GM12878 (cell line): ENCODE results near the gene PKP4. TPM values are rescaled to one million over a fixed set of nuclear protein-coding genes. Genes with fewer than 3 reads are reported as not detected.

ENCODE experiments used
- ATAC-seq: fragments of 200-7000 bp; cut with Tn5 transposase; 3 replicates; pipeline ENCODE4 v1.9.1; 2020; ENCODE audit warnings: mild to moderate bottlenecking, moderate library complexity
- BruUV-seq: library from RNA; stranded (reverse); fragments of 400-500 nt; replicated peaks from 2 replicates; lab custom pipeline; 2021; lab: Mats Ljungman, UMichigan
- CTCF ChIA-PET: fragments of 300-600 bp; sonication (Branson Sonifier 250); formaldehyde crosslinking; extraction: SDS; loops from one replicate; lab custom pipeline; 2021; ENCODE audit warnings: inconsistent platforms; lab: Yijun Ruan, JAX
- POLR2A ChIA-PET: fragments of 350-600 bp; formaldehyde crosslinking; extraction: SDS; loops from one replicate; lab custom pipeline; 2021; ENCODE audit warnings: inconsistent platforms; lab: Charles Lee
- RAD21 ChIA-PET: fragments of 300-600 bp; sonication (Branson Sonifier 250); formaldehyde crosslinking; loops from one replicate; lab custom pipeline; 2023; ENCODE audit warnings: antibody characterized with exemption; ENCODE audit not compliant: unreplicated experiment; lab: Charles Lee
- SMC1A ChIA-PET: fragments of 300-600 bp; sonication (Branson Sonifier 250); formaldehyde crosslinking; loops from one replicate; lab custom pipeline; 2023; ENCODE audit not compliant: unreplicated experiment, uncharacterized antibody; lab: Charles Lee
- DNase-seq: peaks from one replicate; pipeline ENCODE4 v3.0.0-alpha.2; 2011; ENCODE audit warnings: low read depth, low spot score
- FAIRE-seq: peaks from 3 replicates; lab custom pipeline; 2011; peaks lifted over from hg19 to GRCh38; lab: Jason Lieb, UNC
- H2AFZ ChIP-seq: 2 replicates; pipeline ENCODE4 v1.6.0; 2011; ENCODE audit warnings: low read depth, low read length, control low read depth; ENCODE audit not compliant: control insufficient read depth
- H3K27ac ChIP-seq: 2 replicates; pipeline ENCODE4 v1.5.1; 2011; ENCODE audit warnings: control low read depth; ENCODE audit not compliant: control insufficient read depth, insufficient read depth
- H3K27me3 ChIP-seq, 2 experiments: replicated peaks in 1 of 2; 2 replicates each; pipeline versions ENCODE4 v1.6.0 to v1.6.1; 2011; ENCODE audit warnings: low read length in 1 of 2; ENCODE audit not compliant: control insufficient read depth in 2 of 2, insufficient read depth in 2 of 2
- H3K36me3 ChIP-seq, 2 experiments: 2 replicates each; pipeline ENCODE4 v1.5.1; 2011; ENCODE audit warnings: low read length in 1 of 2; ENCODE audit not compliant: control insufficient read depth in 2 of 2, insufficient read depth in 2 of 2
- H3K4me1 ChIP-seq: 2 replicates; pipeline ENCODE4 v1.6.1; 2011; ENCODE audit warnings: mild to moderate bottlenecking, low read length, moderate library complexity, mixed read lengths; ENCODE audit not compliant: control insufficient read depth, insufficient read depth
- H3K4me2 ChIP-seq: 2 replicates; pipeline ENCODE4 v1.6.0; 2011; ENCODE audit warnings: control low read depth; ENCODE audit not compliant: control insufficient read depth, insufficient read depth
- H3K4me3 ChIP-seq: fragments of 200-600 bp; sonication (generic); 2 replicates; pipeline ENCODE4 v1.5.1; 2016
- H3K79me2 ChIP-seq: 2 replicates; pipeline ENCODE4 v1.6.0; 2011; ENCODE audit warnings: low read length; ENCODE audit not compliant: control insufficient read depth, insufficient read depth
- H3K9ac ChIP-seq: 2 replicates; pipeline ENCODE4 v1.8.0; 2011; ENCODE audit warnings: low read length, control low read depth, mixed read lengths; ENCODE audit not compliant: control insufficient read depth, insufficient read depth
- H3K9me3 ChIP-seq: replicated peaks from 3 replicates; pipeline ENCODE4 v1.5.1; 2011; ENCODE audit warnings: mild to moderate bottlenecking, low read length; ENCODE audit not compliant: control insufficient read depth, insufficient read depth
- H4K20me1 ChIP-seq: 2 replicates; pipeline ENCODE4 v1.6.0; 2011; ENCODE audit not compliant: control insufficient read depth, insufficient read depth
- ATF3 ChIP-seq: IDR thresholded peaks from 2 replicates; pipeline ENCODE4 v1.6.1; 2011; ENCODE audit warnings: low read depth, mild to moderate bottlenecking, low read length, moderate library complexity, borderline replicate concordance; ENCODE audit errors: extremely low read depth
- CHD1 ChIP-seq: IDR thresholded peaks from 2 replicates; pipeline ENCODE4 v1.6.1; 2012; ENCODE audit warnings: low read depth, low read length, improper control_type of control experiment
- DPF2 ChIP-seq: fragments of 450-650 bp; IDR thresholded peaks from 2 replicates; pipeline ENCODE4 v1.6.1; 2017; ENCODE audit warnings: mild to moderate bottlenecking
- ESRRA ChIP-seq: IDR thresholded peaks from 2 replicates; pipeline ENCODE4 v1.6.1; 2012; ENCODE audit warnings: mild to moderate bottlenecking, low read length, improper control_type of control experiment
- GABPA ChIP-seq: IDR thresholded peaks from 2 replicates; pipeline ENCODE4 v1.6.1; 2014; ENCODE audit warnings: antibody characterized with exemption, low read depth, mild to moderate bottlenecking, inconsistent platforms
- MEF2B ChIP-seq: fragments of 450-650 bp; IDR thresholded peaks from 2 replicates; pipeline ENCODE4 v1.6.1; 2018; ENCODE audit warnings: mild to moderate bottlenecking, moderate library complexity; ENCODE audit not compliant: partially characterized antibody, poor library complexity, severe bottlenecking
- MYB ChIP-seq: fragments of 150-350 bp; IDR thresholded peaks from 2 replicates; pipeline ENCODE4 v1.6.1; 2014; ENCODE audit warnings: mild to moderate bottlenecking, low read depth, low read length, borderline replicate concordance
- MYC ChIP-seq: IDR thresholded peaks from 2 replicates; pipeline ENCODE4 v1.6.1; 2011; ENCODE audit warnings: mild to moderate bottlenecking, low read length, moderate library complexity, inconsistent platforms; ENCODE audit not compliant: insufficient read depth, insufficient replicate concordance, insufficient read length, severe bottlenecking
- NFYA ChIP-seq: IDR thresholded peaks from 2 replicates; pipeline ENCODE4 v1.6.1; 2011; ENCODE audit warnings: low read depth, mild to moderate bottlenecking, low read length, improper control_type of control experiment, borderline replicate concordance
- RCOR1 ChIP-seq: conservative IDR thresholded peaks from 2 replicates; pipeline ENCODE4 v1.6.1; 2012; ENCODE audit warnings: low read depth, low read length, improper control_type of control experiment
- RELB ChIP-seq: fragments of 450-650 bp; IDR thresholded peaks from 2 replicates; pipeline ENCODE4 v1.6.1; 2017; ENCODE audit warnings: low read depth, mild to moderate bottlenecking, moderate library complexity
- SMC3 ChIP-seq: IDR thresholded peaks from 2 replicates; pipeline ENCODE4 v1.6.1; 2011; ENCODE audit warnings: low read length, improper control_type of control experiment, borderline replicate concordance
- TARDBP ChIP-seq: IDR thresholded peaks from 2 replicates; pipeline ENCODE4 v1.6.1; 2016; ENCODE audit warnings: borderline replicate concordance
- ZBTB33 ChIP-seq: fragments of 450-650 bp; IDR thresholded peaks from 2 replicates; pipeline ENCODE4 v1.6.1; 2017; ENCODE audit warnings: mild to moderate bottlenecking
- ZSCAN29 ChIP-seq: fragments of 450-650 bp; IDR thresholded peaks from 2 replicates; pipeline ENCODE4 v1.6.1; 2017; ENCODE audit warnings: mild to moderate bottlenecking, moderate library complexity
- WGBS: methylation state at CpG from one replicate; pipeline ENCODE4 v1.1.6; 2016; ENCODE audit warnings: low lambda C conversion rate; ENCODE audit not compliant: insufficient replicate concordance, insufficient coverage; ENCODE audit errors: missing lambda C conversion rate; 5-methylcytosine and 5-hydroxymethylcytosine counted together
- in situ Hi-C: fragments of 300-500 bp; cut with MboI; formaldehyde crosslinking; loops from 9 replicates; pipeline ENCODE4 v1.14.3; 2018; ENCODE audit warnings: mixed read lengths
- intact Hi-C: fragments of 100-400 bp; cut with micrococcal nuclease; formaldehyde crosslinking; loops from one replicate; pipeline ENCODE4 v1.14.2; 2022; ENCODE audit not compliant: unreplicated experiment
- polyA plus RNA-seq, 11 experiments: library from polyadenylated mRNA; depleted of rRNA in 4 of 11; unstranded in 6 of 11; stranded (reverse) in 5 of 11; fragments of >200 nt; fragmentation: Nextera tagmentation in 4 of 11; fragmentation: Illumina TruSeq in 1 of 11; extraction: Ambion mirVana in 4 of 11; extraction: Trizol in 1 of 11; gene quantifications; 1 replicate in 1 of 11; 2 replicates in 10 of 11; pipeline versions ENCODE4 v1.2.1 to v1.2.3, GENCODE V29; 2011 to 2016; ENCODE audit warnings: inconsistent platforms in 2 of 11, missing spikeins in 2 of 11, low read depth in 1 of 11
- total RNA-seq, 4 experiments: library from RNA; depleted of rRNA in 3 of 4; stranded (reverse); fragments of >200 nt in 3 of 4; fragmentation: Illumina TruSeq in 1 of 4; extraction: Trizol in 1 of 4; gene quantifications; 2 replicates each; pipeline versions ENCODE4 v1.2.1 to v1.2.3, GENCODE V29; 2013 to 2021
- TF ChIP-seq, protein P1 (sequence below): fragments of 450-650 bp; IDR thresholded peaks from 2 replicates; pipeline ENCODE4 v1.6.1; 2017; ENCODE audit warnings: mild to moderate bottlenecking, moderate library complexity

Gene PKP4
- total and polyA plus RNA-seq, 10 of the 15 experiments (the other 5 are each of a cell fraction or from before 2014, with no cell fraction given) = 4.8 to 35.8 (median 17.7) TPM

GRCh38 chr2:158533009-158533408 lies 76.3 kb downstream of the PKP4 start:
- Histone ChIP-seq H2AFZ (no peak overlapping the region), H3K9me3 (no peaks in the 10 kb centered on the region), H3K4me3 (no peak overlapping the region), H3K27ac (no peak overlapping the region), H4K20me1 (no peaks in the 10 kb centered on the region), H3K36me3 (no peaks in the 10 kb centered on the region), H3K79me2 (no peaks in the 10 kb centered on the region), H3K9ac (no peak overlapping the region), H3K4me1 (no peaks in the 10 kb centered on the region), H3K4me2 (no peak overlapping the region), H3K27me3 (no peaks in the 10 kb centered on the region)
- no TSS peak for BruUV-seq
- whole genome bisulfite sequencing = 98% methylated on average over 5 of the region's 5 CpGs
- intact Hi-C loops = no loop called here
- CTCF ChIA-PET = interaction anchor here (1.7 kb wide), 1 partner anchor 12 kb away, joined by 5 read pairs; no protein-coding TSS in a partner anchor
- FAIRE-seq = no peak
- DNase-seq = no peak
- in situ Hi-C loops = no loop called here
- RAD21 ChIA-PET = no interaction called here
- POLR2A ChIA-PET = no interaction called here
- SMC1A ChIA-PET = no interaction called here
- no peak for ATAC-seq
- TF ChIP-seq CHD1 = no peak
- no peak for TF ChIP-seq ATF3
- no peak for TF ChIP-seq DPF2
- no peak for TF ChIP-seq RCOR1
- TF ChIP-seq MYB = no peak
- no peak for TF ChIP-seq MYC
- TF ChIP-seq ZSCAN29 = no peak
- TF ChIP-seq GABPA = no peak
- TF ChIP-seq MEF2B = no peak
- TF ChIP-seq, protein P1, sequence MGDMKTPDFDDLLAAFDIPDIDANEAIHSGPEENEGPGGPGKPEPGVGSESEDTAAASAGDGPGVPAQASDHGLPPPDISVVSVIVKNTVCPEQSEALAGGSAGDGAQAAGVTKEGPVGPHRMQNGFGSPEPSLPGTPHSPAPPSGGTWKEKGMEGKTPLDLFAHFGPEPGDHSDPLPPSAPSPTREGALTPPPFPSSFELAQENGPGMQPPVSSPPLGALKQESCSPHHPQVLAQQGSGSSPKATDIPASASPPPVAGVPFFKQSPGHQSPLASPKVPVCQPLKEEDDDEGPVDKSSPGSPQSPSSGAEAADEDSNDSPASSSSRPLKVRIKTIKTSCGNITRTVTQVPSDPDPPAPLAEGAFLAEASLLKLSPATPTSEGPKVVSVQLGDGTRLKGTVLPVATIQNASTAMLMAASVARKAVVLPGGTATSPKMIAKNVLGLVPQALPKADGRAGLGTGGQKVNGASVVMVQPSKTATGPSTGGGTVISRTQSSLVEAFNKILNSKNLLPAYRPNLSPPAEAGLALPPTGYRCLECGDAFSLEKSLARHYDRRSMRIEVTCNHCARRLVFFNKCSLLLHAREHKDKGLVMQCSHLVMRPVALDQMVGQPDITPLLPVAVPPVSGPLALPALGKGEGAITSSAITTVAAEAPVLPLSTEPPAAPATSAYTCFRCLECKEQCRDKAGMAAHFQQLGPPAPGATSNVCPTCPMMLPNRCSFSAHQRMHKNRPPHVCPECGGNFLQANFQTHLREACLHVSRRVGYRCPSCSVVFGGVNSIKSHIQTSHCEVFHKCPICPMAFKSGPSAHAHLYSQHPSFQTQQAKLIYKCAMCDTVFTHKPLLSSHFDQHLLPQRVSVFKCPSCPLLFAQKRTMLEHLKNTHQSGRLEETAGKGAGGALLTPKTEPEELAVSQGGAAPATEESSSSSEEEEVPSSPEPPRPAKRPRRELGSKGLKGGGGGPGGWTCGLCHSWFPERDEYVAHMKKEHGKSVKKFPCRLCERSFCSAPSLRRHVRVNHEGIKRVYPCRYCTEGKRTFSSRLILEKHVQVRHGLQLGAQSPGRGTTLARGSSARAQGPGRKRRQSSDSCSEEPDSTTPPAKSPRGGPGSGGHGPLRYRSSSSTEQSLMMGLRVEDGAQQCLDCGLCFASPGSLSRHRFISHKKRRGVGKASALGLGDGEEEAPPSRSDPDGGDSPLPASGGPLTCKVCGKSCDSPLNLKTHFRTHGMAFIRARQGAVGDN = no peak
- no peak for TF ChIP-seq RELB
- TF ChIP-seq TARDBP = no peak
- TF ChIP-seq NFYA = no peak
- TF ChIP-seq SMC3 = no peak
- TF ChIP-seq ZBTB33 = no peak
- TF ChIP-seq ESRRA = no peak
